ENCODE measurements around the gene SCUBE1.

DNA sequence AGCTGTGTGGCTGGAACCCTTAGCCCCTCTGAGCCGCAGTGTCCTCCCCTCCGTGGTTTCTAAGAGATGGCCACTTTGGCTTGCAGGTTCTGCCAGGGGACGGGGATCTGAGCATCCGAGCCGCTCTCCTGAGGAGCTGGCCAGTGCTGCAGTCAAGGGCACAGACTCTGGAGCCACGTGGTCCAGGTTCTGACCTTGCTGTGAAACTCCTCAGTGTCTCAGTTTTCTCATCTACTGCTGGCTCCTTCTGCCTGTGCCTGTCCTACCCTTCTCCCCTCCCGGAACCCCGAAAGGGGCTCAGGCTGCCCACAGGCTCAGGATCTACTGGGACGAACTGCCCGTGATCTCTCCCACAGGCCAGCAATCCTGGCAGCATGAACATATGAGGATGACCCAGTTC is 90.9 kb downstream of the SCUBE1 start:
- TF ChIP-seq, protein P1, sequence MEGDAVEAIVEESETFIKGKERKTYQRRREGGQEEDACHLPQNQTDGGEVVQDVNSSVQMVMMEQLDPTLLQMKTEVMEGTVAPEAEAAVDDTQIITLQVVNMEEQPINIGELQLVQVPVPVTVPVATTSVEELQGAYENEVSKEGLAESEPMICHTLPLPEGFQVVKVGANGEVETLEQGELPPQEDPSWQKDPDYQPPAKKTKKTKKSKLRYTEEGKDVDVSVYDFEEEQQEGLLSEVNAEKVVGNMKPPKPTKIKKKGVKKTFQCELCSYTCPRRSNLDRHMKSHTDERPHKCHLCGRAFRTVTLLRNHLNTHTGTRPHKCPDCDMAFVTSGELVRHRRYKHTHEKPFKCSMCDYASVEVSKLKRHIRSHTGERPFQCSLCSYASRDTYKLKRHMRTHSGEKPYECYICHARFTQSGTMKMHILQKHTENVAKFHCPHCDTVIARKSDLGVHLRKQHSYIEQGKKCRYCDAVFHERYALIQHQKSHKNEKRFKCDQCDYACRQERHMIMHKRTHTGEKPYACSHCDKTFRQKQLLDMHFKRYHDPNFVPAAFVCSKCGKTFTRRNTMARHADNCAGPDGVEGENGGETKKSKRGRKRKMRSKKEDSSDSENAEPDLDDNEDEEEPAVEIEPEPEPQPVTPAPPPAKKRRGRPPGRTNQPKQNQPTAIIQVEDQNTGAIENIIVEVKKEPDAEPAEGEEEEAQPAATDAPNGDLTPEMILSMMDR (IDR thresholded peaks at IDR 0.05) = no peak
- TF ChIP-seq EZH2 (IDR thresholded peaks at IDR 0.05) = no peak
